Testis (tissue), 3 donors: ENCODE results near the gene KCTD13. TPM values are rescaled to one million over a fixed set of nuclear protein-coding genes. Genes with fewer than 3 reads are reported as not detected.
"Not testable (repeated sequence)": the region's sequence is repeated elsewhere in the genome, so short reads cannot be mapped to it uniquely, and the experiment has no call there.

ENCODE experiments used
- DNase-seq: peaks from one replicate; pipeline ENCODE4 v3.0.0-alpha.2; 2019
- H3K27ac ChIP-seq, 2 donors: fragments of 200-600 bp; sonication (generic); one replicate each; pipeline ENCODE4 v1.5.1; 2019
- H3K27me3 ChIP-seq: fragments of 200-600 bp; sonication (generic); one replicate; pipeline ENCODE4 v1.5.1; 2019
- H3K36me3 ChIP-seq: fragments of 200-600 bp; sonication (generic); one replicate; pipeline ENCODE4 v1.5.1; 2017; ENCODE audit warnings: low read depth; ENCODE audit errors: missing control alignments
- H3K4me1 ChIP-seq: fragments of 200-600 bp; sonication (generic); one replicate; pipeline ENCODE4 v1.5.1; 2019
- H3K4me3 ChIP-seq, 2 donors: fragments of 200-600 bp; sonication (generic); one replicate each; pipeline ENCODE4 v1.5.1; 2017 to 2019
- H3K9me3 ChIP-seq: fragments of 200-600 bp; sonication (generic); one replicate; pipeline ENCODE4 v1.5.1; 2017
- POLR2A ChIP-seq: fragments of 450-650 bp; IDR thresholded peaks from one replicate; pipeline ENCODE4 v1.6.1; 2017; ENCODE audit warnings: antibody characterized with exemption, mild to moderate bottlenecking, moderate library complexity
- WGBS, 2 donors: methylation state at CpG; one replicate each; pipeline ENCODE4 v1.1.5; 2018; 5-methylcytosine and 5-hydroxymethylcytosine counted together
- intact Hi-C: fragments of 100-400 bp; cut with DNase I; formaldehyde crosslinking; loops from one replicate; pipeline ENCODE4 v1.15.1; 2023; ENCODE audit warnings: low total_unique reads
- polyA plus RNA-seq: library from polyadenylated mRNA; stranded (reverse); fragments of 350-450 nt; fragmentation: Illumina TruSeq; extraction: RNeasy Lipid Tissue Mini Kit (QIAGEN cat#74804); gene quantifications from one replicate; pipeline ENCODE4 v1.2.3, GENCODE V29; 2014; ENCODE audit warnings: low read depth, low replicate concordance; ENCODE audit not compliant: insufficient read depth
- total RNA-seq, 2 donors: library from RNA; depleted of rRNA; stranded (reverse); fragments of >200 nt; gene quantifications; one replicate each; pipeline ENCODE4 v1.2.3, GENCODE V29; 2016
- TF ChIP-seq, protein P1 (sequence below), 3 experiments: fragments of 450-650 bp in 2 of 3; fragments of 200-600 bp in 1 of 3; sonication (generic) in 1 of 3; IDR thresholded peaks; one replicate each; pipeline ENCODE4 v1.5.1; 2016 to 2019; ENCODE audit warnings: antibody characterized with exemption in 3 of 3, mild to moderate bottlenecking in 2 of 3, moderate library complexity in 1 of 3

The KCTD13 gene
- total and polyA plus RNA-seq, 3 donors from 2014 or later, result 126 to 241 (median 202) TPM

DNA sequence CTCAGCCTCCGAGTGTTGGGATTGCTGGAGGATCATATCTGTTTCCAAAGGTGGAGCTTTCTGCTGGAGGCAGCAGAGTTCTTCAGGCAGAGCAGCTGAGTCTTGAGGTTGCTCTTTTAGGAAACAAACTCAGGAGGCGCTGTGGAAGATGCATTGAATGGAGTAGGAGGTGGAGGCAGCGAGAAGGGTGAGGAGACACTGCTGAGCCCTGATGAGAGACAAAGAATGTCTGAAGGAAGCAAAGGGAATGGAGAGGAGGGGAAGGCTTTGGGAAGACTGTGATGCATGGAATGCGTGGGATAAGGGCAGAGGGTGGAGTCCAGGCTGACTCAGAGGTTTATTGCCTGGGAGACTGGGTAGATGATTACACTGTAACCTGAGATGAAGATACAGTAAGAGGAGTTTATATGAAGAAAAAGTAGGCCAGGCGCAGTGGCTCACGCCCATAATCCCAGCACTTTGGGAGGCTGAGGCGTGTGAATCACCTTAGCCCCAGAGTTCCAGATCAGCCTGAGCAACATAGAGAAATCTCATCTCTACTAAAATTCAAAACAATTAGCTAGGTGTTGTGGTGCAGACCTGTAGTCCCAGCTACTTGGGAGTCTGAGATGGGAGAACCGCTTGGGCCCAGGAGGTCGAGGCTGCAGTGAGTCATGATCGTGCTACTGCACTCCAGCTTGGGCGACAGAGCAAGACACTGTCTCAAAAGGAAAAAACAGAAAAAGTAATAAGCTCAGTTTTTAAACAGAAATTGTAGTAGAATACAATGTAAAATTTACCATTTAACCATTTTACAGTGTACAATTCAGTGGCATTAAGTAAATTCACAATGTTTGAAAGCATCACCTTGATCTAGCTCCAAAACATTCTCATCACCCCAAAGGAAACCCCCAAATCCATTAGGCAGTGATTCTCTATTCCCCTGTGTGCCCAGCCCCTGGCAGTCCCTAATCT, 18.1 kb upstream of the KCTD13 start:
- Histone ChIP-seq H3K27ac (peak overlapping the region; percentile 36 to 39), H3K4me1 (peaks cover 19% of the 10 kb centered on the region), H3K4me3 (no peak overlapping the region), H3K27me3 (no peaks in the 10 kb centered on the region), H3K36me3 (no peaks in the 10 kb centered on the region), H3K9me3 (no peaks in the 10 kb centered on the region)
- peak; percentile 52 for DNase-seq
- 50 to 68% methylated on average over 11 of the region's 11 CpGs for WGBS, 2 donors
- intact Hi-C loops, result no loop called here
- TF ChIP-seq, protein P1, sequence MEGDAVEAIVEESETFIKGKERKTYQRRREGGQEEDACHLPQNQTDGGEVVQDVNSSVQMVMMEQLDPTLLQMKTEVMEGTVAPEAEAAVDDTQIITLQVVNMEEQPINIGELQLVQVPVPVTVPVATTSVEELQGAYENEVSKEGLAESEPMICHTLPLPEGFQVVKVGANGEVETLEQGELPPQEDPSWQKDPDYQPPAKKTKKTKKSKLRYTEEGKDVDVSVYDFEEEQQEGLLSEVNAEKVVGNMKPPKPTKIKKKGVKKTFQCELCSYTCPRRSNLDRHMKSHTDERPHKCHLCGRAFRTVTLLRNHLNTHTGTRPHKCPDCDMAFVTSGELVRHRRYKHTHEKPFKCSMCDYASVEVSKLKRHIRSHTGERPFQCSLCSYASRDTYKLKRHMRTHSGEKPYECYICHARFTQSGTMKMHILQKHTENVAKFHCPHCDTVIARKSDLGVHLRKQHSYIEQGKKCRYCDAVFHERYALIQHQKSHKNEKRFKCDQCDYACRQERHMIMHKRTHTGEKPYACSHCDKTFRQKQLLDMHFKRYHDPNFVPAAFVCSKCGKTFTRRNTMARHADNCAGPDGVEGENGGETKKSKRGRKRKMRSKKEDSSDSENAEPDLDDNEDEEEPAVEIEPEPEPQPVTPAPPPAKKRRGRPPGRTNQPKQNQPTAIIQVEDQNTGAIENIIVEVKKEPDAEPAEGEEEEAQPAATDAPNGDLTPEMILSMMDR (IDR thresholded peaks at IDR 0.05), result no peak
- no peak for TF ChIP-seq POLR2A

DNA sequence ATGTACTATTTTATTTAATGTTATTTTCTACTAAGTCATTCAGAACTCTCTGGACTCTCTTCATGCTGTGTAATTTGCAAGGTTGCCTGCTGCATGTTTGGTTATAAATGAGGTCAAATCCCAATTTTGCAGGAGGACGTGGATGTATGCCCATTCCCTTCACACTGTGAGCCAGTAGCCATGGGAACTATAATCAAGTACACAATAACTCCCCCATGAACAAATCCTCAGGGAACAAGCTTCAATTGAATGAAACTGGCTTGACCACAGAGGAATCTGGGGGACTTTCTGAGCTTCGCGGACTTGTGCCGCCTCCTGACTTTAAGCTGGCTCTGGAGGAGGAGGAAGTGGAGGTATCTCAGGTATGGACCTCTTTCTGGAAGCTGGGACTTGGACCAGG, 14.6 kb upstream of the KCTD13 start:
- Histone ChIP-seq H3K4me3 (no peak overlapping the region), H3K27ac (peak overlapping the region; percentile 44 to 54), H3K4me1 (peaks cover 19% of the 10 kb centered on the region), H3K27me3 (no peaks in the 10 kb centered on the region), H3K36me3 (no peaks in the 10 kb centered on the region), H3K9me3 (no peaks in the 10 kb centered on the region)
- WGBS, 2 donors, result 14 to 38% methylated on average over 4 of the region's 4 CpGs
- no peak for TF ChIP-seq POLR2A
- TF ChIP-seq, protein P1 (IDR thresholded peaks at IDR 0.05), result no peak
- no peak for DNase-seq
- intact Hi-C loops, result no loop called here

DNA sequence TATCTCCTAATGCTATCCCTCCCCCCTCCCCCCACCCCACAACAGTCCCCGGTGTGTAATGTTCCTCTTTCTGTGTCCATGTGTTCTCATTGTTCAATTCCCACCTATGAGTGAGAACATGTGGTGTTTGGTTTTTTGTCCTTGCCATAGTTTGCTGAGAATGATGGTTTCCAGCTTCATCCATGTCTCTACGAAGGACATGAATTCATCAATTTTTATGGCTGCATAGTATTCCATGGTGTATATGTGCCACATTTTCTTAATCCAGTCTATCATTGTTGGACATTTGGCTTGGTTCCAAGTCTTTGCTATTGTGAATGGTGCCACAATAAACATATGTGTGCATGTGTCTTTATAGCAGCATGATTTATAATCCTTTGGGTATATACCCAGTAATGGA, 5.7 kb upstream of the KCTD13 start:
- H3K27me3 ChIP-seq, H3K36me3 ChIP-seq, H3K4me3 ChIP-seq, H3K27ac ChIP-seq, DNase-seq, H3K9me3 ChIP-seq, H3K4me1 ChIP-seq, intact Hi-C loops: not testable (repeated sequence)
- WGBS, 2 donors, result 90 to 95% methylated on average over 2 of the region's 2 CpGs

DNA sequence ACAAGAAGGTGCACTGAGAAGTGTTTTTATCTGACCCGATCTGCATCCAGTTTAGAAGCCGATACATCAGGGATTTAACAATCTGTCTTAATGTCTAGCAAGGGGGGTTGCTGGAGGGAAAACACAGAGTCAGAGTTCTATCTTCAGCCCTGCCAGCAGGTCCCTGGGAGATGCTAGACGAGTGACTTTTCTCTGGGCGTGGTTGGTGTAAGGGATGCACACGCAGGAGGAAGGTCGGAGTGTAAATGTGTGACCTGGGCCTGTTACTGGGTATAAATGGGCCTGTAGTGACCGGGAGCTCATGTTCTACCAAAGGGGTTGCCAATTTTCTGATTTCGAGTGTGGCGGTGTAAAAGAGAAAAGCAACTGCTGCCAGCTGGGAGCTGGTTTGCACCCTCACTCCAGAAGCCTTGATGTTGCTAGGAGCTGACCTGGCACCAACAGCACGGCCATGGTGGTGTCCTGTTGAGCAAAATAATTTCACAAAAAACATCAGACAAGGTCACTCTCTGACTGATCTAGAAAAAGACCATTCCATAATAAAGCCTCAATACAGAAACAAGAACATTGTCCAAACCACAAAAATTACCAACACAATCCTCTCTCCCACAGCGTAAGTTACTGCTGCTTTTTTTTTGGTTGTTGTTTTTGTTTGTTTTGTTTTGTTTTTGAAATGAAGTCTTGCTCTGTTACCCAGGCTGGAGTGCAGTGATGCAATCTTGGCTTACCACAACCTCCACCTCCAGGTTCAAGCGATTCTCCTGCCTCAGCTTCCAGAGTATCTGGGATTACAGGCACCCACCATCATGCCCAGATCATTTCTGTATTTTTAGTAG, 1.3 kb upstream of the KCTD13 start:
- no peak for DNase-seq
- WGBS, 2 donors, result 45 to 58% methylated on average over 8 to 12 of the region's 12 CpGs
- no peaks in the 10 kb centered on the region for H3K27me3 ChIP-seq

More for the DNA sequence above, 1.3 kb upstream of the KCTD13 start:
- Histone ChIP-seq H3K4me1 (peaks cover 16% of the 10 kb centered on the region), H3K9me3 (no peaks in the 10 kb centered on the region), H3K36me3 (no peaks in the 10 kb centered on the region), H3K4me3 (peak overlapping the region in 1 of 2 donors; percentile 82), H3K27ac (peak overlapping the region in 1 of 2 donors; percentile 91)
- intact Hi-C loops, result no loop called here
- TF ChIP-seq, protein P1 (IDR thresholded peaks at IDR 0.05), result no peak
- no peak for TF ChIP-seq POLR2A
